HL-60 (cell line): Measurements from ENCODE around the gene BMAL1.

ENCODE experiments used
- DNase-seq, 2 experiments: peaks; one replicate each; pipeline ENCODE4 v3.0.0-alpha.2; 2010 to 2020; ENCODE audit warnings: low read depth in 1 of 2, low spot score in 1 of 2
- H3K27ac ChIP-seq: fragments of 250-450 bp; sonication (Bioruptor Pico); replicated peaks from 2 replicates; pipeline ENCODE4 v1.5.1; 2020; ENCODE audit warnings: mild to moderate bottlenecking, moderate library complexity
- H3K27me3 ChIP-seq: fragments of 250-450 bp; sonication (Bioruptor Pico); 2 replicates; pipeline ENCODE4 v1.5.1; 2021; ENCODE audit warnings: mild to moderate bottlenecking, moderate library complexity; ENCODE audit not compliant: insufficient read depth, poor library complexity, severe bottlenecking
- H3K4me3 ChIP-seq: replicated peaks from 2 replicates; pipeline ENCODE4 v1.5.1; 2011; ENCODE audit warnings: mild to moderate bottlenecking, control low read depth, low read length; ENCODE audit not compliant: insufficient read depth
- GABPA ChIP-seq: IDR thresholded peaks from 2 replicates; pipeline ENCODE4 v1.6.1; 2012; ENCODE audit warnings: low read depth
- POLR2AphosphoS5 ChIP-seq: IDR thresholded peaks from 2 replicates; pipeline ENCODE4 v1.6.1; 2012; ENCODE audit warnings: low read depth
- SPI1 ChIP-seq: IDR thresholded peaks from 2 replicates; pipeline ENCODE4 v1.6.1; 2012; ENCODE audit warnings: low read depth, mild to moderate bottlenecking, borderline replicate concordance
- TF ChIP-seq, protein P1 (sequence below): IDR thresholded peaks from one replicate; pipeline ENCODE4 v1.5.1; 2011; ENCODE audit warnings: low read length, control low read depth, inconsistent platforms; ENCODE audit not compliant: insufficient read depth
- TF ChIP-seq, protein P2 (sequence below): IDR thresholded peaks from 2 replicates; pipeline ENCODE4 v1.6.1; 2012; ENCODE audit warnings: low read depth; ENCODE audit not compliant: insufficient replicate concordance

The BMAL1 gene

DNA sequence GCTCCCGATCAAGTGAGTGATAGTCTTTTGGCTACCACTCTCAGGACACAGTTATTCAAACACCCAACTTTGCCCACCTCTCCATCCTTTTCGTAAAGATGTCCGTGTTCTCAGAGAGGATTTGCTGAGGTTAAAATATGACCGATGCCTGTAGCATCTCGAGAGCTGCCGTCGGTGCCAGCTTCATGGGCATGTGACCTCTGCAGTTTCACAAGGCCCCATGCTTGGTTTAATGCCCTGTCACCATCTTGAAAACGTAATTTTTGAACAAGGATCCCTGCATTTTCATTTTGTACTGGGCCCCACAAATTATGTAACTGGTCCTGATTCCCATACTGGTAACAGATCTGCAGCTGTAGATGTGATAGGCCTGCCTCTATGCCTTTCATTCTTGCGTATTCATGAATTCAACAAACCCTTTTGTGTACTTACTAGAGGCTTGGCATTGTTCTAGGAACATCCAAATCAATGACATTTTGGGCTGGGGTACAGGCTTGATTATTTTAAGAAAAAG is 85.1 kb downstream of the BMAL1 start:
- no peak for DNase-seq
- Histone ChIP-seq H3K27ac (no peak overlapping the region), H3K27me3 (no peaks in the 10 kb centered on the region)

DNA sequence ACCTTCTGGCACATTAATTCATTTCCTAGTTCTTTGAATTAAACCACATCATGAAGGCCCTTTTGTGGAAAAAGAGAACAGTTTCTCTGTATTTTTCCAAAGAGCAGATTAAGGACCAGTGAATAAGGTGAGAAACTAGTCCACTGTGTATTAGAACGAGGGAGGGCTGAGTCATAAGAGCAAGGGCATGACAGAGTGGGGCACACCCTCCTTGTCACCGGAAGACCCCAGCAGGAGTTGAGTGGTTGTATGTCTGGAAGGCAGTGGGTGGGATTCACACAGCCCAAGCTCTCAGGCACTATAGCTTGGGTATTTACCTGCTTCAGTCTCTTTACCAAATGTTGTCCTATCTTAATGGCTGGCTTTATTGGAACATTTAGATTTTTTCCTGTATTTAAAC is 86.8 kb downstream of the BMAL1 start:
- no peak for DNase-seq
- Histone ChIP-seq H3K27me3 (no peaks in the 10 kb centered on the region), H3K4me3 (no peak overlapping the region), H3K27ac (no peak overlapping the region)
- TF ChIP-seq GABPA (no peak), POLR2AphosphoS5 (no peak), SPI1 (no peak)
- TF ChIP-seq, protein P1, sequence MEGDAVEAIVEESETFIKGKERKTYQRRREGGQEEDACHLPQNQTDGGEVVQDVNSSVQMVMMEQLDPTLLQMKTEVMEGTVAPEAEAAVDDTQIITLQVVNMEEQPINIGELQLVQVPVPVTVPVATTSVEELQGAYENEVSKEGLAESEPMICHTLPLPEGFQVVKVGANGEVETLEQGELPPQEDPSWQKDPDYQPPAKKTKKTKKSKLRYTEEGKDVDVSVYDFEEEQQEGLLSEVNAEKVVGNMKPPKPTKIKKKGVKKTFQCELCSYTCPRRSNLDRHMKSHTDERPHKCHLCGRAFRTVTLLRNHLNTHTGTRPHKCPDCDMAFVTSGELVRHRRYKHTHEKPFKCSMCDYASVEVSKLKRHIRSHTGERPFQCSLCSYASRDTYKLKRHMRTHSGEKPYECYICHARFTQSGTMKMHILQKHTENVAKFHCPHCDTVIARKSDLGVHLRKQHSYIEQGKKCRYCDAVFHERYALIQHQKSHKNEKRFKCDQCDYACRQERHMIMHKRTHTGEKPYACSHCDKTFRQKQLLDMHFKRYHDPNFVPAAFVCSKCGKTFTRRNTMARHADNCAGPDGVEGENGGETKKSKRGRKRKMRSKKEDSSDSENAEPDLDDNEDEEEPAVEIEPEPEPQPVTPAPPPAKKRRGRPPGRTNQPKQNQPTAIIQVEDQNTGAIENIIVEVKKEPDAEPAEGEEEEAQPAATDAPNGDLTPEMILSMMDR = no peak
- TF ChIP-seq, protein P2, sequence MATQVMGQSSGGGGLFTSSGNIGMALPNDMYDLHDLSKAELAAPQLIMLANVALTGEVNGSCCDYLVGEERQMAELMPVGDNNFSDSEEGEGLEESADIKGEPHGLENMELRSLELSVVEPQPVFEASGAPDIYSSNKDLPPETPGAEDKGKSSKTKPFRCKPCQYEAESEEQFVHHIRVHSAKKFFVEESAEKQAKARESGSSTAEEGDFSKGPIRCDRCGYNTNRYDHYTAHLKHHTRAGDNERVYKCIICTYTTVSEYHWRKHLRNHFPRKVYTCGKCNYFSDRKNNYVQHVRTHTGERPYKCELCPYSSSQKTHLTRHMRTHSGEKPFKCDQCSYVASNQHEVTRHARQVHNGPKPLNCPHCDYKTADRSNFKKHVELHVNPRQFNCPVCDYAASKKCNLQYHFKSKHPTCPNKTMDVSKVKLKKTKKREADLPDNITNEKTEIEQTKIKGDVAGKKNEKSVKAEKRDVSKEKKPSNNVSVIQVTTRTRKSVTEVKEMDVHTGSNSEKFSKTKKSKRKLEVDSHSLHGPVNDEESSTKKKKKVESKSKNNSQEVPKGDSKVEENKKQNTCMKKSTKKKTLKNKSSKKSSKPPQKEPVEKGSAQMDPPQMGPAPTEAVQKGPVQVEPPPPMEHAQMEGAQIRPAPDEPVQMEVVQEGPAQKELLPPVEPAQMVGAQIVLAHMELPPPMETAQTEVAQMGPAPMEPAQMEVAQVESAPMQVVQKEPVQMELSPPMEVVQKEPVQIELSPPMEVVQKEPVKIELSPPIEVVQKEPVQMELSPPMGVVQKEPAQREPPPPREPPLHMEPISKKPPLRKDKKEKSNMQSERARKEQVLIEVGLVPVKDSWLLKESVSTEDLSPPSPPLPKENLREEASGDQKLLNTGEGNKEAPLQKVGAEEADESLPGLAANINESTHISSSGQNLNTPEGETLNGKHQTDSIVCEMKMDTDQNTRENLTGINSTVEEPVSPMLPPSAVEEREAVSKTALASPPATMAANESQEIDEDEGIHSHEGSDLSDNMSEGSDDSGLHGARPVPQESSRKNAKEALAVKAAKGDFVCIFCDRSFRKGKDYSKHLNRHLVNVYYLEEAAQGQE = no peak

More for the DNA sequence above, 85.1 kb downstream of the BMAL1 start:
- H3K4me3 ChIP-seq = no peak overlapping the region
- TF ChIP-seq POLR2AphosphoS5 (no peak), SPI1 (no peak), GABPA (no peak)
- TF ChIP-seq, protein P1 = no peak
- TF ChIP-seq, protein P2 = no peak

DNA sequence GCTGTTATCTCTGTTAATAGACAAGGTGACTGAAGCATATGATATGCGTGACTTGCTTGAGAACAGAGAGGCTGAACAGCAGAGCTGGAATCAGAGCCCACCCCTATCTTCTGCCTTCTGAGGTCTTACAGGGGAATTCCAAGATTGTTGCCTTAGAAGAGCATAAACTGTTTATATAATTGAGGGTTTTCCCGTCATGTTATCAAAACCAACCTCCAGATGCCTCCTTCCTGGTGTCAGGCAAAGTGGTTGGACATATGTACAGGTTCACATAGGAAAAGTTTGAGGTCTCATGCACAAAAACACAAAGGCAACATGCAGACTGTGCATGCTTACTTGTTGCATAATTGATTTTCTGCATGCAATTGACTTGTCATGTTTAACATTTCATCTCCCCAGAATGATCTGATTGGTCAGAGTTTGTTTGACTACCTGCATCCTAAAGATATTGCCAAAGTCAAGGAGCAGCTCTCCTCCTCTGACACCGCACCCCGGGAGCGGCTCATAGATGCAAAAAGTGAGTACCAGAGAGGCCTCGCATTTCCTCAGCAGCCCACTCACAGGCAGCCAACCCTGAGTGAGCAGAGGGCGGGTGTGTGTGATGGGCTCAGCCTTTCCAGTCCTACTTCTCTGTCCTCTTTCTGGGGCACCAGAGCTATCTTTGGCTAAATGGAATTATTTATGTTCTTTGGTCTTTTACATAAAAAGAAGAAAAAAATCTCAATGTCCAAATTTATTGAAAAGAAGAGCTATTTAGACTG is 88.9 kb downstream of the BMAL1 start:
- no peak for DNase-seq
- TF ChIP-seq POLR2AphosphoS5 (no peak), GABPA (no peak), SPI1 (no peak)
- TF ChIP-seq, protein P1 = no peak
- TF ChIP-seq, protein P2 = no peak
- Histone ChIP-seq H3K27ac (no peak overlapping the region), H3K27me3 (no peaks in the 10 kb centered on the region), H3K4me3 (no peak overlapping the region)
